OCI-LY7 (cell line): ENCODE results near the gene KLHL11. TPM values are rescaled to one million over a fixed set of nuclear protein-coding genes. Genes with fewer than 3 reads are reported as not detected.

Experiments
- BruUV-seq: library from RNA; stranded (reverse); fragments of 400-500 nt; replicated peaks from 2 replicates; lab custom pipeline; 2021; lab: Mats Ljungman, UMichigan
- CTCF ChIA-PET: fragments of 300-600 bp; sonication (Branson Sonifier 250); formaldehyde crosslinking; loops from one replicate; lab custom pipeline; 2022; ENCODE audit warnings: antibody characterized with exemption; ENCODE audit not compliant: unreplicated experiment; lab: Charles Lee
- POLR2A ChIA-PET: fragments of 300-600 bp; sonication (Branson Sonifier 250); formaldehyde crosslinking; loops from one replicate; lab custom pipeline; 2022; ENCODE audit warnings: antibody characterized with exemption; lab: Charles Lee
- DNase-seq: peaks from one replicate; pipeline ENCODE4 v3.0.0-alpha.2; 2015; ENCODE audit warnings: low spot score
- H2AFZ ChIP-seq: fragments of 200-600 bp; sonication (generic), shearing (Covaris generic); 2 replicates; pipeline ENCODE4 v1.6.1; 2014; ENCODE audit warnings: mild to moderate bottlenecking, antibody characterized with exemption, low read length, moderate library complexity
- H3K27ac ChIP-seq: fragments of 200-600 bp; sonication (generic); 2 replicates; pipeline ENCODE4 v1.5.1; 2014; ENCODE audit warnings: mixed run types, low read depth, mild to moderate bottlenecking, moderate library complexity, low read length, inconsistent platforms; ENCODE audit not compliant: poor library complexity, severe bottlenecking
- H3K36me3 ChIP-seq: fragments of 200-600 bp; sonication (generic); 2 replicates; pipeline ENCODE4 v1.6.1; 2014; ENCODE audit warnings: mild to moderate bottlenecking, antibody characterized with exemption, low read length, moderate library complexity, mixed read lengths; ENCODE audit not compliant: insufficient read depth
- H3K4me1 ChIP-seq: fragments of 200-600 bp; sonication (generic); 2 replicates; pipeline ENCODE4 v1.5.1; 2014; ENCODE audit warnings: mild to moderate bottlenecking, low read length; ENCODE audit not compliant: insufficient read depth, poor library complexity, severe bottlenecking
- H3K4me2 ChIP-seq: fragments of 200-600 bp; sonication (generic); 2 replicates; pipeline ENCODE4 v1.6.1; 2014; ENCODE audit warnings: mild to moderate bottlenecking, low read length
- H3K4me3 ChIP-seq: fragments of 200-600 bp; sonication (generic); 2 replicates; pipeline ENCODE4 v1.5.1; 2014; ENCODE audit warnings: mild to moderate bottlenecking, low read depth, low read length; ENCODE audit not compliant: poor library complexity, severe bottlenecking
- H3K79me2 ChIP-seq: fragments of 200-600 bp; sonication (generic); 2 replicates; pipeline ENCODE4 v1.6.1; 2016; ENCODE audit warnings: low read depth, mild to moderate bottlenecking, low read length, moderate library complexity, mixed read lengths; ENCODE audit not compliant: insufficient read depth
- H3K9me2 ChIP-seq: fragments of 200-600 bp; sonication (generic); 2 replicates; pipeline ENCODE4 v1.6.1; 2016; ENCODE audit warnings: mild to moderate bottlenecking, low read length, mixed read lengths; ENCODE audit not compliant: insufficient read depth
- H3K9me3 ChIP-seq: fragments of 200-600 bp; sonication (generic); 2 replicates; pipeline ENCODE4 v1.6.1; 2014; ENCODE audit warnings: mild to moderate bottlenecking, mixed run types, low read length, mixed read lengths
- H4K20me1 ChIP-seq: fragments of 200-600 bp; sonication (generic); 2 replicates; pipeline ENCODE4 v1.6.1; 2014; ENCODE audit warnings: mild to moderate bottlenecking, antibody characterized with exemption, low read length, moderate library complexity, mixed read lengths; ENCODE audit not compliant: insufficient read depth
- EZH2phosphoT487 ChIP-seq: fragments of 200-600 bp; sonication (generic); IDR thresholded peaks from 2 replicates; pipeline ENCODE4 v1.6.1; 2018; ENCODE audit warnings: low read depth, borderline replicate concordance, mild to moderate bottlenecking, mixed run types, antibody characterized with exemption, low read length, moderate library complexity, mixed read lengths
- intact Hi-C: fragments of 100-400 bp; cut with micrococcal nuclease; formaldehyde crosslinking; loops from one replicate; pipeline ENCODE4 v1.10.0; 2022; ENCODE audit not compliant: unreplicated experiment
- total RNA-seq, 2 experiments: library from RNA; depleted of rRNA in 1 of 2; stranded (reverse); fragments of >200 nt in 1 of 2; shearing (Covaris generic) in 1 of 2; gene quantifications; 2 replicates each; pipeline ENCODE4 v1.2.3, GENCODE V29; 2014 to 2022
- TF ChIP-seq, protein P1 (sequence below): fragments of 200-600 bp; sonication (generic); conservative IDR thresholded peaks from 2 replicates; pipeline ENCODE4 v1.5.1; 2014; ENCODE audit warnings: mild to moderate bottlenecking, antibody characterized with exemption, low read length, moderate library complexity, mixed read lengths

Gene KLHL11
- total RNA-seq, 2 experiments from 2014 or later, result 20.9 to 35.4 TPM

DNA sequence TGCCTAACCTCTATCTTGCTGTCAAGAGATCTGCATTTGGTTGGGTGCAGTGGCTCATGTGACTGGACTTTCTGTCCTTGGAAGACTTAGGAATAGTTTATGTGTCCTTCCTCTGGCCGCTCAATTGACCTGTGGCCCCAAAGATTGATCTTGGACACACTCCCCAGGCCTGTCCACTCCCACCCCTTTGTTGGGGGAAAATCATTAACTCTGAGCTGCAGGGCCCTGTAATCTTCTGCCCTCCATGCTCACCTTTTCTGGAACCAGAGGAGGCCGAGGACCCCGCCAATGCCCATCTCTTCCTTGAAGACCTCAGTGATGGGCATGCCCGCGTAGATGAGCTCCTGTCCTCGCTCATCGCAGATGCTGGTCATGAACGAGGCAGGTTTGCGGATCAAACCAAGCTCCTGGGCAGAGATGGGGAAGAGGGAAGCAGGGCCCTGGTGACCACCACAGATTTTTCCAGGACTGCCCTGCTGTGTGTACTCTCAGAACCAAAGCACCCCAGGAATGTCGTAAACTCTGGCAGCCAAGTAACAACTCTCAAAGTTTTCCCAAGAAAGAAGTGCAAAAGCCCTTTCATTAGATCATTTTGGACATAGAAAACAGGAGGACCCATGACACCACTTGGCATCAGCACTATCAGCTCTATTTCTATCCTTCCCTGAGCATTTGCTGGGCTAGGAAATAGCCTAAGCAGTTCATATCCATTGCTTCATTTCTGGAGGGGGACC lies 8.5 kb upstream of the KLHL11 start:
- ChIA-PET CTCF (interaction anchor here (0.6 kb wide), 1 partner anchor 15 kb away, joined by 4 read pairs; no protein-coding TSS in a partner anchor), POLR2A (interaction anchor here (0.6 kb wide), 2 partner anchors 76 to 797 kb away, joined by 3 read pairs; no protein-coding TSS in a partner anchor)
- Histone ChIP-seq H3K36me3 (peaks cover 84% of the 10 kb centered on the region), H3K4me2 (no peak overlapping the region), H3K9me3 (no peaks in the 10 kb centered on the region), H2AFZ (no peak overlapping the region), H3K27ac (no peak overlapping the region), H3K79me2 (no peaks in the 10 kb centered on the region), H3K4me3 (no peak overlapping the region), H3K9me2 (no peaks in the 10 kb centered on the region), H4K20me1 (no peaks in the 10 kb centered on the region), H3K4me1 (no peaks in the 10 kb centered on the region)
- DNase-seq, result no peak
- no peak for TF ChIP-seq EZH2phosphoT487
- TF ChIP-seq, protein P1, sequence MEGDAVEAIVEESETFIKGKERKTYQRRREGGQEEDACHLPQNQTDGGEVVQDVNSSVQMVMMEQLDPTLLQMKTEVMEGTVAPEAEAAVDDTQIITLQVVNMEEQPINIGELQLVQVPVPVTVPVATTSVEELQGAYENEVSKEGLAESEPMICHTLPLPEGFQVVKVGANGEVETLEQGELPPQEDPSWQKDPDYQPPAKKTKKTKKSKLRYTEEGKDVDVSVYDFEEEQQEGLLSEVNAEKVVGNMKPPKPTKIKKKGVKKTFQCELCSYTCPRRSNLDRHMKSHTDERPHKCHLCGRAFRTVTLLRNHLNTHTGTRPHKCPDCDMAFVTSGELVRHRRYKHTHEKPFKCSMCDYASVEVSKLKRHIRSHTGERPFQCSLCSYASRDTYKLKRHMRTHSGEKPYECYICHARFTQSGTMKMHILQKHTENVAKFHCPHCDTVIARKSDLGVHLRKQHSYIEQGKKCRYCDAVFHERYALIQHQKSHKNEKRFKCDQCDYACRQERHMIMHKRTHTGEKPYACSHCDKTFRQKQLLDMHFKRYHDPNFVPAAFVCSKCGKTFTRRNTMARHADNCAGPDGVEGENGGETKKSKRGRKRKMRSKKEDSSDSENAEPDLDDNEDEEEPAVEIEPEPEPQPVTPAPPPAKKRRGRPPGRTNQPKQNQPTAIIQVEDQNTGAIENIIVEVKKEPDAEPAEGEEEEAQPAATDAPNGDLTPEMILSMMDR, result no peak
- no TSS peak for BruUV-seq
- intact Hi-C loops, result no loop called here

DNA sequence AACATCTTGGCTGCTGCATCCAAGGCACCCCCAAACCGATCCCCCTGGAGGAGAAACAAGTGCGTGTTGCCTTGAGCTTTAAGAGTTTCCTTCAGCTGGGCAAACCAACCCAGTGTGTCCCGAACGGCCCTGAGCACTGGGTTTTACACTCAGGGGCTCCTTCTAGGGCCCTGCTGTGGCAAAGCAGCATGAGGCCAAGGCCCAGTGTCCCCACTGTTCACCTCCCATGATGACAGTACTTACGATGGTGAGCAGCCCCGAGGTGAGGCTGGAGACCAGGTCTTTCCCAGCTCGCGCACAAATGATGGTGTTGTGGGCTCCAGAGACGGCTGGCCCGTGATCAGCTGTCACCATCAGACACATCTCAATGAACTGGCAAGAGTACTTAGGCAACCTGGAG lies 6.6 kb upstream of the KLHL11 start:
- POLR2A ChIA-PET, result no interaction called here

More for the DNA sequence above, 6.6 kb upstream of the KLHL11 start:
- Histone ChIP-seq H3K4me1 (no peaks in the 10 kb centered on the region), H3K27ac (no peak overlapping the region), H3K9me2 (no peaks in the 10 kb centered on the region), H3K4me3 (no peak overlapping the region), H3K4me2 (no peak overlapping the region), H2AFZ (no peak overlapping the region), H3K9me3 (no peaks in the 10 kb centered on the region), H3K79me2 (no peaks in the 10 kb centered on the region), H4K20me1 (no peaks in the 10 kb centered on the region), H3K36me3 (peaks cover 78% of the 10 kb centered on the region)
- no TSS peak for BruUV-seq
- TF ChIP-seq, protein P1, result no peak
- no peak for TF ChIP-seq EZH2phosphoT487
- intact Hi-C loops, result no loop called here
- CTCF ChIA-PET, result no interaction called here
- no peak for DNase-seq
